ENCODE measurements around the gene DSCAML1. TPM values are rescaled to one million over a fixed set of nuclear protein-coding genes. Genes with fewer than 3 reads are reported as not detected.

DSCAML1 gene
- total and polyA plus RNA-seq, 9 of the 15 experiments (the other 6 are each of a cell fraction or from before 2014, with no cell fraction given), result not detected

GRCh38 chr11:117820071-117820470, 23.1 kb upstream of the DSCAML1 start (continued):
- TF ChIP-seq XRCC4 (IDR thresholded peaks at IDR 0.05; ENCODE audit: extremely low read depth, insufficient read depth, insufficient read length) (no peak), GTF2E2 (tag; IDR thresholded peaks at IDR 0.05) (no peak), ZNF57 (CRISPR knock-in tag; IDR thresholded peaks at IDR 0.05) (no peak), ZNF282 (CRISPR knock-in tag; IDR thresholded peaks at IDR 0.05) (no peak), MED1 (CRISPR knock-in tag; IDR thresholded peaks at IDR 0.05; ENCODE audit: borderline replicate concordance) (no peak), ATF6 (CRISPR knock-in tag; IDR thresholded peaks at IDR 0.05) (no peak), FUS (optimal IDR thresholded peaks at IDR 0.05; ENCODE audit: low read depth, low read length) (no peak), ZFP36 (IDR thresholded peaks at IDR 0.05; ENCODE audit: low read depth, low read length, partially characterized antibody) (no peak), OTX1 (CRISPR knock-in tag; IDR thresholded peaks at IDR 0.05) (no peak), PTRF (tag; IDR thresholded peaks at IDR 0.05) (no peak)

Data from K562 (cell line).